ENCODE results near the gene BIRC5. TPM values are rescaled to one million over a fixed set of nuclear protein-coding genes. Genes with fewer than 3 reads are reported as not detected.

BIRC5 gene
- total and polyA plus RNA-seq, 3 donors from 2014 or later, result 12.4 to 58.5 (median 28.1) TPM

GRCh38 chr17:78176548-78177025 lies 37.5 kb upstream of the BIRC5 start:
- Histone ChIP-seq H3K27ac (no peak overlapping the region), H3K4me1 (peaks cover 60% of the 10 kb centered on the region), H3K27me3 (no peaks in the 10 kb centered on the region), H3K36me3 (ENCODE audit: low read depth, missing control alignments) (no peaks in the 10 kb centered on the region), H3K9me3 (no peaks in the 10 kb centered on the region), H3K4me3 (no peak overlapping the region)
- no peak for TF ChIP-seq POLR2A (IDR thresholded peaks at IDR 0.05)
- TF ChIP-seq CTCF (IDR thresholded peaks at IDR 0.05), result peak; percentile 62 to 72 (median 71)
- DNase-seq, result peak; percentile 77
- 48 to 66% methylated on average over 14 of the region's 14 CpGs for WGBS, 2 donors
- intact Hi-C loops (cut with DNase I; ENCODE audit: low total_unique reads), result no loop called here

GRCh38 chr17:78179372-78179771 lies 34.7 kb upstream of the BIRC5 start:
- H3K9me3 ChIP-seq, result no peaks in the 10 kb centered on the region
- peaks cover 35% of the 10 kb centered on the region for H3K4me1 ChIP-seq
- DNase-seq, result no peak
- TF ChIP-seq CTCF (IDR thresholded peaks at IDR 0.05) (no peak), POLR2A (IDR thresholded peaks at IDR 0.05) (no peak)
- H3K36me3 ChIP-seq (ENCODE audit: low read depth, missing control alignments), result no peaks in the 10 kb centered on the region
- intact Hi-C loops (cut with DNase I; ENCODE audit: low total_unique reads), result no loop called here
- no peak overlapping the region for H3K4me3 ChIP-seq
- H3K27me3 ChIP-seq, result no peaks in the 10 kb centered on the region
- 84 to 91% methylated on average over 15 to 17 of the region's 17 CpGs for WGBS, 2 donors
- H3K27ac ChIP-seq, result peak overlapping the region; percentile 76 to 87

GRCh38 chr17:78180083-78180482 lies 34.0 kb upstream of the BIRC5 start:
- Histone ChIP-seq H3K4me1 (peaks cover 28% of the 10 kb centered on the region), H3K4me3 (no peak overlapping the region), H3K27ac (peak overlapping the region; percentile 76 to 87), H3K27me3 (no peaks in the 10 kb centered on the region), H3K9me3 (no peaks in the 10 kb centered on the region), H3K36me3 (ENCODE audit: low read depth, missing control alignments) (no peaks in the 10 kb centered on the region)
- no peak for DNase-seq
- 62 to 66% methylated on average over 14 of the region's 14 CpGs for WGBS, 2 donors
- intact Hi-C loops (cut with DNase I; ENCODE audit: low total_unique reads), result no loop called here
- no peak for TF ChIP-seq CTCF (IDR thresholded peaks at IDR 0.05)
- no peak for TF ChIP-seq POLR2A (IDR thresholded peaks at IDR 0.05)

GRCh38 chr17:78180508-78180907 lies 33.5 kb upstream of the BIRC5 start:
- intact Hi-C loops (cut with DNase I; ENCODE audit: low total_unique reads), result no loop called here
- H3K36me3 ChIP-seq (ENCODE audit: low read depth, missing control alignments), result no peaks in the 10 kb centered on the region
- H3K27me3 ChIP-seq, result no peaks in the 10 kb centered on the region
- H3K9me3 ChIP-seq, result no peaks in the 10 kb centered on the region
- TF ChIP-seq POLR2A (IDR thresholded peaks at IDR 0.05), result no peak
- H3K4me3 ChIP-seq, result no peak overlapping the region
- 75 to 79% methylated on average over 2 of the region's 2 CpGs for WGBS, 2 donors
- peak overlapping the region; percentile 76 to 87 for H3K27ac ChIP-seq
- DNase-seq, result no peak
- peaks cover 25% of the 10 kb centered on the region for H3K4me1 ChIP-seq

- TF ChIP-seq POLR2A (IDR thresholded peaks at IDR 0.05), result no peak
- no peak for TF ChIP-seq CTCF (IDR thresholded peaks at IDR 0.05)
- Histone ChIP-seq H3K4me1 (peaks cover 15% of the 10 kb centered on the region), H3K27me3 (no peaks in the 10 kb centered on the region), H3K27ac (no peak overlapping the region), H3K9me3 (no peaks in the 10 kb centered on the region), H3K36me3 (ENCODE audit: low read depth, missing control alignments) (no peaks in the 10 kb centered on the region), H3K4me3 (no peak overlapping the region)
- no peak for DNase-seq
- intact Hi-C loops (cut with DNase I; ENCODE audit: low total_unique reads), result no loop called here
- 92 to 95% methylated on average over 13 of the region's 13 CpGs for WGBS, 2 donors
Observed at GRCh38 chr17:78182504-78182903, 31.5 kb upstream of the BIRC5 start.

All from testis (tissue), 3 donors.